ENCODE measurements around the gene KRTAP4-8. TPM values are rescaled to one million over a fixed set of nuclear protein-coding genes. Genes with fewer than 3 reads are reported as not detected.
A peak's percentile ranks its signal among the peaks of the same experiment; 100 is the strongest.
"Not testable (repeated sequence)": the region's sequence is repeated elsewhere in the genome, so short reads cannot be mapped to it uniquely, and the experiment has no call there.

The KRTAP4-8 gene
- total and polyA plus RNA-seq, 2 donors (not counting 1 experiment from before 2014, with no cell fraction given), result not detected

GRCh38 chr17:41101586-41102259 lies 3.8 kb upstream of the KRTAP4-8 start, which contains the start of gene KRTAP4-16:
TSS of gene KRTAP4-16 (minus strand) at chr17:41102209. CDS start at chr17:41102209, 0 bp downstream.
- H3K9me3 ChIP-seq (ENCODE audit: control insufficient read depth, insufficient read depth, low read depth, low read length), result no peaks in the 10 kb centered on the region
- TF ChIP-seq EZH2 (IDR thresholded peaks at IDR 0.05; ENCODE audit: low read length, missing control alignments), result no peak
- no peak within 1 kb of the TSS for H2AFZ ChIP-seq (ENCODE audit: low read length)
- H3K4me2 ChIP-seq (ENCODE audit: extremely low read depth, insufficient read depth, low read length), result peak within 1 kb of the TSS; percentile 25
- no peaks in the 10 kb centered on the region for H3K36me3 ChIP-seq (ENCODE audit: control insufficient read depth, insufficient read depth, low read length)
- no peak within 1 kb of the TSS for H3K9ac ChIP-seq (ENCODE audit: insufficient read depth, low read length)
- H3K27me3 ChIP-seq (ENCODE audit: control insufficient read depth, insufficient read depth, low read length), result no peaks in the 10 kb centered on the region
- H4K20me1 ChIP-seq (ENCODE audit: control insufficient read depth, extremely low read depth, insufficient read depth, low read length), result no peaks in the 10 kb centered on the region
- H3K4me1 ChIP-seq (ENCODE audit: control insufficient read depth, extremely low read depth, insufficient read depth, low read length), result peaks cover 3% of the 10 kb centered on the region
- DNase-seq (ENCODE audit: low read depth in 2 of 2), result no peak
- no peaks in the 10 kb centered on the region for H3K79me2 ChIP-seq (ENCODE audit: control insufficient read depth, insufficient read depth, low read length)
- no peak within 1 kb of the TSS for H3K27ac ChIP-seq (ENCODE audit: insufficient read depth, low read length)
- no peak within 1 kb of the TSS for H3K4me3 ChIP-seq (replicated peaks in 1 of 4; ENCODE audit: control extremely low read depth in 1 of 4, insufficient read depth in 1 of 4, low read depth in 3 of 4, low read length in 4 of 4)

GRCh38 chr17:41099682-41100480 lies 1.9 kb upstream of the KRTAP4-8 start:
- H3K9ac ChIP-seq (ENCODE audit: insufficient read depth, low read length); H3K36me3 ChIP-seq (ENCODE audit: control insufficient read depth, insufficient read depth, low read length); H3K4me2 ChIP-seq (ENCODE audit: extremely low read depth, insufficient read depth, low read length); H3K27ac ChIP-seq (ENCODE audit: insufficient read depth, low read length); H3K4me3 ChIP-seq (replicated peaks in 1 of 4; ENCODE audit: control extremely low read depth in 1 of 4, insufficient read depth in 1 of 4, low read depth in 3 of 4, low read length in 4 of 4); H3K9me3 ChIP-seq (ENCODE audit: control insufficient read depth, insufficient read depth, low read depth, low read length); H2AFZ ChIP-seq (ENCODE audit: low read length); H3K79me2 ChIP-seq (ENCODE audit: control insufficient read depth, insufficient read depth, low read length); H4K20me1 ChIP-seq (ENCODE audit: control insufficient read depth, extremely low read depth, insufficient read depth, low read length); H3K4me1 ChIP-seq (ENCODE audit: control insufficient read depth, extremely low read depth, insufficient read depth, low read length); H3K27me3 ChIP-seq (ENCODE audit: control insufficient read depth, insufficient read depth, low read length): not testable (repeated sequence)
- DNase-seq (ENCODE audit: low read depth in 2 of 2), result peak in 1 of 2 donors; percentile 59

GRCh38 chr17:41098481-41098880 lies 539 bp upstream of the KRTAP4-8 start:
- no peak overlapping the region for H3K4me2 ChIP-seq (ENCODE audit: extremely low read depth, insufficient read depth, low read length)
- no peaks in the 10 kb centered on the region for H3K36me3 ChIP-seq (ENCODE audit: control insufficient read depth, insufficient read depth, low read length)
- no peak overlapping the region for H2AFZ ChIP-seq (ENCODE audit: low read length)
- peak in 1 of 2 donors; percentile 53 for DNase-seq (ENCODE audit: low read depth in 2 of 2)
- H3K4me1 ChIP-seq (ENCODE audit: control insufficient read depth, extremely low read depth, insufficient read depth, low read length), result peaks cover 3% of the 10 kb centered on the region
- H3K27me3 ChIP-seq (ENCODE audit: control insufficient read depth, insufficient read depth, low read length), result no peaks in the 10 kb centered on the region
- H3K27ac ChIP-seq (ENCODE audit: insufficient read depth, low read length), result no peak overlapping the region
- H3K79me2 ChIP-seq (ENCODE audit: control insufficient read depth, insufficient read depth, low read length), result no peaks in the 10 kb centered on the region
- H4K20me1 ChIP-seq (ENCODE audit: control insufficient read depth, extremely low read depth, insufficient read depth, low read length), result no peaks in the 10 kb centered on the region
- no peak for TF ChIP-seq EZH2 (IDR thresholded peaks at IDR 0.05; ENCODE audit: low read length, missing control alignments)
- no peak for TF ChIP-seq CTCF (conservative IDR thresholded peaks at IDR 0.05 in 1 of 2, IDR thresholded peaks at IDR 0.05 in 1 of 2; ENCODE audit: low read depth in 1 of 2, low read length in 2 of 2)
- H3K9me3 ChIP-seq (ENCODE audit: control insufficient read depth, insufficient read depth, low read depth, low read length), result no peaks in the 10 kb centered on the region
- H3K4me3 ChIP-seq (replicated peaks in 1 of 4; ENCODE audit: control extremely low read depth in 1 of 4, insufficient read depth in 1 of 4, low read depth in 3 of 4, low read length in 4 of 4), result no peak overlapping the region
- H3K9ac ChIP-seq (ENCODE audit: insufficient read depth, low read length), result no peak overlapping the region

Data from fibroblast of lung (primary cell).